K562 (cell line): ENCODE results near the gene PA2G4. TPM values are rescaled to one million over a fixed set of nuclear protein-coding genes. Genes with fewer than 3 reads are reported as not detected.

Experiments
- CREBBP ChIP-seq: IDR thresholded peaks from one replicate; pipeline ENCODE4 v1.6.1; 2012; ENCODE audit warnings: low read depth, mild to moderate bottlenecking, control low read depth, inconsistent platforms, low read length
- DDX20 ChIP-seq: fragments of 450-650 bp; IDR thresholded peaks from 2 replicates; pipeline ENCODE4 v1.6.1; 2016; ENCODE audit warnings: missing genetic modification characterization, low read depth, mild to moderate bottlenecking, missing compliant biosample characterization, moderate library complexity
- EP400 ChIP-seq: fragments of 450-650 bp; IDR thresholded peaks from 2 replicates; pipeline ENCODE4 v1.6.1; 2017; ENCODE audit warnings: antibody characterized with exemption, mild to moderate bottlenecking, moderate library complexity
- ERF ChIP-seq: fragments of 450-650 bp; formaldehyde crosslinking; IDR thresholded peaks from 2 replicates; pipeline ENCODE4 v1.4.0; 2020; ENCODE audit warnings: mild to moderate bottlenecking, mixed read lengths
- ETV6 ChIP-seq, 3 experiments: fragments of 150-350 bp in 1 of 3; sonication (generic) in 1 of 3; formaldehyde crosslinking in 1 of 3; IDR thresholded peaks; 2 replicates each; pipeline versions ENCODE4 v1.6.1 to v1.8.0; 2014 to 2022; ENCODE audit warnings: borderline replicate concordance in 2 of 3, low read depth in 2 of 3, antibody characterized with exemption in 1 of 3, low read length in 1 of 3, mild to moderate bottlenecking in 1 of 3, missing genetic modification reagents in 1 of 3
- FOSL1 ChIP-seq: fragments of 200-800 bp; sonication (Bioruptor generic); conservative IDR thresholded peaks from 2 replicates; pipeline ENCODE4 v1.6.1; 2016; ENCODE audit warnings: missing genetic modification characterization, missing compliant biosample characterization
- FOXK1 ChIP-seq: sonication (generic); formaldehyde crosslinking; IDR thresholded peaks from 2 replicates; pipeline ENCODE4 v1.8.0; 2022; ENCODE audit warnings: missing genetic modification reagents, mild to moderate bottlenecking, borderline replicate concordance
- HDGF ChIP-seq: fragments of 450-650 bp; IDR thresholded peaks from 2 replicates; pipeline ENCODE4 v1.6.1; 2016
- MCM3 ChIP-seq: fragments of 450-650 bp; IDR thresholded peaks from 2 replicates; pipeline ENCODE4 v1.6.1; 2016
- NCOA1 ChIP-seq: fragments of 450-650 bp; IDR thresholded peaks from 2 replicates; pipeline ENCODE4 v1.6.1; 2016; ENCODE audit warnings: low read depth
- NR2F6 ChIP-seq: fragments of 450-650 bp; formaldehyde crosslinking; IDR thresholded peaks from 2 replicates; pipeline ENCODE4 v1.4.0; 2020; ENCODE audit warnings: mild to moderate bottlenecking
- PHB2 ChIP-seq: fragments of 450-650 bp; IDR thresholded peaks from 2 replicates; pipeline ENCODE4 v1.6.1; 2017; ENCODE audit warnings: low read depth
- PKNOX1 ChIP-seq: fragments of 450-650 bp; IDR thresholded peaks from 2 replicates; pipeline ENCODE4 v1.6.1; 2016
- PRMT5 ChIP-seq: sonication (generic); formaldehyde crosslinking; IDR thresholded peaks from 2 replicates; pipeline ENCODE4 v1.5.0; 2020; ENCODE audit warnings: missing genetic modification reagents
- SETDB1 ChIP-seq: IDR thresholded peaks from one replicate; pipeline ENCODE4 v1.6.1; 2012; ENCODE audit warnings: low read length, control low read depth, inconsistent platforms
- SFPQ ChIP-seq: fragments of 200-400 bp; formaldehyde crosslinking; IDR thresholded peaks from 2 replicates; pipeline ENCODE4 v1.6.1; 2017; ENCODE audit warnings: mild to moderate bottlenecking, low read depth, low read length, moderate library complexity
- SMAD4 ChIP-seq: fragments of 250-450 bp; sonication (Bioruptor Pico); conservative IDR thresholded peaks from 2 replicates; pipeline ENCODE4 v1.8.0; 2021; ENCODE audit warnings: inconsistent platforms, mild to moderate bottlenecking, moderate library complexity
- SRSF9 ChIP-seq: fragments of 200-400 bp; formaldehyde crosslinking; IDR thresholded peaks from 2 replicates; pipeline ENCODE4 v1.6.1; 2017; ENCODE audit warnings: low read depth, low read length, borderline replicate concordance
- ZNF184 ChIP-seq: sonication (generic); formaldehyde crosslinking; IDR thresholded peaks from 2 replicates; pipeline ENCODE4 v1.5.0; 2020; ENCODE audit warnings: missing genetic modification reagents
- ZNF232 ChIP-seq: sonication (generic); formaldehyde crosslinking; IDR thresholded peaks from 2 replicates; pipeline ENCODE4 v1.8.0; 2022; ENCODE audit warnings: mild to moderate bottlenecking, missing genetic modification reagents
- ZNF282 ChIP-seq: sonication (generic); formaldehyde crosslinking; IDR thresholded peaks from 2 replicates; pipeline ENCODE4 v1.8.1; 2023; ENCODE audit warnings: missing genetic modification reagents
- ZNF511 ChIP-seq: sonication (generic); formaldehyde crosslinking; IDR thresholded peaks from 2 replicates; pipeline ENCODE4 v1.8.0; 2022; ENCODE audit warnings: mild to moderate bottlenecking, missing genetic modification reagents
- ZNF551 ChIP-seq: fragments of 250-450 bp; sonication (Bioruptor Pico); IDR thresholded peaks from 2 replicates; pipeline ENCODE4 v1.5.0; 2021; ENCODE audit warnings: mild to moderate bottlenecking, moderate library complexity
- ZNF586 ChIP-seq: fragments of 450-650 bp; formaldehyde crosslinking; conservative IDR thresholded peaks from 2 replicates; pipeline ENCODE4 v1.4.0; 2020; ENCODE audit warnings: mild to moderate bottlenecking, moderate library complexity
- ZNF696 ChIP-seq: fragments of 250-450 bp; sonication (Bioruptor Pico); conservative IDR thresholded peaks from 2 replicates; pipeline ENCODE4 v1.4.0; 2020; ENCODE audit warnings: mild to moderate bottlenecking, moderate library complexity
- ZNF699 ChIP-seq: fragments of 250-450 bp; sonication (Bioruptor Pico); IDR thresholded peaks from 2 replicates; pipeline ENCODE4 v1.8.0; 2021; ENCODE audit warnings: mild to moderate bottlenecking, moderate library complexity; ENCODE audit not compliant: insufficient replicate concordance
- ZNF830 ChIP-seq: fragments of 250-450 bp; sonication (Bioruptor Pico); IDR thresholded peaks from 2 replicates; pipeline ENCODE4 v1.5.0; 2021; ENCODE audit warnings: mild to moderate bottlenecking
- polyA plus RNA-seq, 8 experiments: library from polyadenylated mRNA; depleted of rRNA in 4 of 8; stranded (reverse) in 5 of 8; unstranded in 3 of 8; fragments of >200 nt; fragmentation: Nextera tagmentation in 2 of 8; fragmentation: Illumina TruSeq in 1 of 8; extraction: Ambion mirVana in 2 of 8; extraction: Trizol in 1 of 8; gene quantifications; 2 replicates each; pipeline versions ENCODE4 v1.2.1 to v1.2.3, GENCODE V29; 2011 to 2014; ENCODE audit warnings: inconsistent platforms in 1 of 8, missing spikeins in 1 of 8
- total RNA-seq, 7 experiments: library from RNA; depleted of rRNA in 6 of 7; stranded (reverse); fragments of >200 nt in 6 of 7; fragmentation: Illumina TruSeq in 2 of 7; extraction: Trizol in 2 of 7; gene quantifications; 2 replicates each; pipeline versions ENCODE4 v1.2.1 to v1.2.3, GENCODE V29; 2011 to 2021; ENCODE audit warnings: low replicate concordance in 1 of 7

The PA2G4 gene
- total and polyA plus RNA-seq, 9 of the 15 experiments (the other 6 are each of a cell fraction or from before 2014, with no cell fraction given): 230 to 925 (median 638) TPM

- peak; percentile 8; the same call in 1 of the 2 replicates for TF ChIP-seq ZNF232
- no peak for TF ChIP-seq ZNF586 (CRISPR knock-in tag)
- no peak for TF ChIP-seq CREBBP
- TF ChIP-seq PKNOX1: no peak
- no peak for TF ChIP-seq MCM3
- TF ChIP-seq SMAD4: no peak
- TF ChIP-seq DDX20 (tag): no peak
- TF ChIP-seq HDGF: 0 out of 2 replicates have a peak, but pooled peaks have one; percentile 4
- TF ChIP-seq NR2F6 (CRISPR knock-in tag): 0 out of 2 replicates have a peak, but pooled peaks have one; percentile 39
- 0 out of 4 replicates have a peak, but pooled peaks of 1 of the 2 experiments have one; percentile 19 for TF ChIP-seq ETV6 (IDR thresholded peaks at IDR 0.05; ENCODE audit: borderline replicate concordance in 1 of 2, low read depth in 2 of 2, low read length in 1 of 2)
- TF ChIP-seq ETV6 (CRISPR knock-in tag; IDR thresholded peaks at IDR 0.05; ENCODE audit: borderline replicate concordance): no peak
- TF ChIP-seq PHB2: 0 out of 2 replicates have a peak, but pooled peaks have one; percentile 53
- peak; percentile 36; the same call in 1 of the 2 replicates for TF ChIP-seq ZNF282 (CRISPR knock-in tag)
- no peak for TF ChIP-seq SETDB1
- TF ChIP-seq ZNF511 (CRISPR knock-in tag): no peak; the same call in 1 of the 2 replicates
- no peak for TF ChIP-seq ZNF551 (CRISPR knock-in tag)
- TF ChIP-seq NCOA1: no peak; the same call in none of the 2 replicates
- no peak for TF ChIP-seq ERF (CRISPR knock-in tag)
- peak; percentile 40; the same call in 1 of the 2 replicates for TF ChIP-seq FOSL1 (tag)
- TF ChIP-seq PRMT5 (CRISPR knock-in tag): no peak
- no peak for TF ChIP-seq ZNF696 (CRISPR knock-in tag)
- TF ChIP-seq ZNF699 (CRISPR knock-in tag): no peak
- peak; percentile 99 for TF ChIP-seq EP400
- TF ChIP-seq SFPQ: no peak
- TF ChIP-seq FOXK1 (CRISPR knock-in tag): 0 out of 2 replicates have a peak, but pooled peaks have one; percentile 76
- no peak for TF ChIP-seq ZNF184 (CRISPR knock-in tag)
- peak; percentile 40; the same call in 1 of the 2 replicates for TF ChIP-seq ZNF830 (CRISPR knock-in tag)
- no peak for TF ChIP-seq SRSF9
Measured at GRCh38 chr12:56116267-56117081, 12.1 kb downstream of the PA2G4 start, which contains the start of gene RPL41 (continued).
